Stomach (tissue), 4 donors: ENCODE measurements around the gene BDNF.

Experiments
- CTCF ChIP-seq, 7 experiments: fragments of 450-650 bp in 4 of 7; fragments of 200-600 bp in 3 of 7; sonication (generic) in 3 of 7; IDR thresholded peaks; one replicate each; pipeline ENCODE4 v1.5.1; 2016 to 2019; ENCODE audit warnings: antibody characterized with exemption in 7 of 7, control low read depth in 2 of 7, mild to moderate bottlenecking in 1 of 7
- POLR2AphosphoS5 ChIP-seq, 3 donors: sonication (generic); formaldehyde crosslinking; IDR thresholded peaks; one replicate each; pipeline ENCODE4 v1.6.1; 2016; ENCODE audit warnings: antibody characterized with exemption in 3 of 3

GRCh38 chr11:27717377-27717776, 17.1 kb upstream of the BDNF start:
- TF ChIP-seq CTCF (IDR thresholded peaks at IDR 0.05) (no peak), POLR2AphosphoS5 (IDR thresholded peaks at IDR 0.05) (no peak)
